ENCODE measurements around the gene LSAMP. TPM values are rescaled to one million over a fixed set of nuclear protein-coding genes. Genes with fewer than 3 reads are reported as not detected.

Gene LSAMP
- polyA plus RNA-seq, 1 experiment = 2.7 TPM

GRCh38 chr3:116399701-116400226 is 45.5 kb downstream of the LSAMP start:
- no peaks in the 10 kb centered on the region for H3K27me3 ChIP-seq (ENCODE audit: control insufficient read depth, insufficient read depth, low read length)
- no peak overlapping the region for H3K4me3 ChIP-seq (ENCODE audit: low read depth, low read length)
- POLR2A ChIA-PET = no interaction called here
- TF ChIP-seq CTCF (IDR thresholded peaks at IDR 0.05; ENCODE audit: insufficient read depth, low read depth, low read length) = no peak
- DNase-seq (ENCODE audit: low read depth) = no peak
- CTCF ChIA-PET = no interaction called here
- no peaks in the 10 kb centered on the region for H3K36me3 ChIP-seq (ENCODE audit: control insufficient read depth, insufficient read depth, low read length)

GRCh38 chr3:116394365-116394764 is 50.9 kb downstream of the LSAMP start:
- ChIA-PET POLR2A (no interaction called here), CTCF (no interaction called here)
- Histone ChIP-seq H3K36me3 (ENCODE audit: control insufficient read depth, insufficient read depth, low read length) (no peaks in the 10 kb centered on the region), H3K4me3 (ENCODE audit: low read depth, low read length) (no peak overlapping the region), H3K27me3 (ENCODE audit: control insufficient read depth, insufficient read depth, low read length) (no peaks in the 10 kb centered on the region)
- DNase-seq (ENCODE audit: low read depth) = no peak
- TF ChIP-seq CTCF (IDR thresholded peaks at IDR 0.05; ENCODE audit: insufficient read depth, low read depth, low read length) = no peak

GRCh38 chr3:116393199-116393598 is 52.1 kb downstream of the LSAMP start:
- no peak overlapping the region for H3K4me3 ChIP-seq (ENCODE audit: low read depth, low read length)
- TF ChIP-seq CTCF (IDR thresholded peaks at IDR 0.05; ENCODE audit: insufficient read depth, low read depth, low read length) = no peak
- CTCF ChIA-PET = no interaction called here
- no peaks in the 10 kb centered on the region for H3K36me3 ChIP-seq (ENCODE audit: control insufficient read depth, insufficient read depth, low read length)
- no peaks in the 10 kb centered on the region for H3K27me3 ChIP-seq (ENCODE audit: control insufficient read depth, insufficient read depth, low read length)
- no peak for DNase-seq (ENCODE audit: low read depth)
- POLR2A ChIA-PET = no interaction called here

GRCh38 chr3:116392291-116392690 is 53.0 kb downstream of the LSAMP start:
- no peak for DNase-seq (ENCODE audit: low read depth)
- TF ChIP-seq CTCF (IDR thresholded peaks at IDR 0.05; ENCODE audit: insufficient read depth, low read depth, low read length) = no peak
- ChIA-PET POLR2A (no interaction called here), CTCF (no interaction called here)
- no peak overlapping the region for H3K4me3 ChIP-seq (ENCODE audit: low read depth, low read length)
- H3K36me3 ChIP-seq (ENCODE audit: control insufficient read depth, insufficient read depth, low read length) = no peaks in the 10 kb centered on the region
- H3K27me3 ChIP-seq (ENCODE audit: control insufficient read depth, insufficient read depth, low read length) = no peaks in the 10 kb centered on the region

- H3K4me3 ChIP-seq (ENCODE audit: low read depth, low read length) = no peak overlapping the region
- no peak for DNase-seq (ENCODE audit: low read depth)
- ChIA-PET POLR2A (no interaction called here), CTCF (no interaction called here)
- no peak for TF ChIP-seq CTCF (IDR thresholded peaks at IDR 0.05; ENCODE audit: insufficient read depth, low read depth, low read length)
- no peaks in the 10 kb centered on the region for H3K27me3 ChIP-seq (ENCODE audit: control insufficient read depth, insufficient read depth, low read length)
- no peaks in the 10 kb centered on the region for H3K36me3 ChIP-seq (ENCODE audit: control insufficient read depth, insufficient read depth, low read length)
These were observed 53.7 kb downstream of the LSAMP start for GRCh38 chr3:116391296-116392201.
